ENCODE results near the gene FALEC.
"Not testable (repeated sequence)": the region's sequence is repeated elsewhere in the genome, so short reads cannot be mapped to it uniquely, and the experiment has no call there.

Gene FALEC

GRCh38 chr1:150572918-150573647 is 57.5 kb downstream of the FALEC start:
- peak; percentile 86 for DNase-seq
- H3K14ac ChIP-seq (ENCODE audit: low read length in 2 of 2): no peak overlapping the region
- H2AFZ ChIP-seq (ENCODE audit: low read depth, low read length): no peak overlapping the region
- H2BK5ac ChIP-seq (ENCODE audit: low read depth, low read length, poor library complexity, severe bottlenecking): no peak overlapping the region
- H2BK15ac ChIP-seq (ENCODE audit: low read depth, poor library complexity, severe bottlenecking): no peak overlapping the region
- H4K91ac ChIP-seq (ENCODE audit: low read length): no peak overlapping the region
- no peak overlapping the region for H2AK5ac ChIP-seq (ENCODE audit: low read length, severe bottlenecking)
- H3K36me3 ChIP-seq (ENCODE audit: control insufficient read depth in 1 of 2, insufficient read depth in 2 of 2, low read depth in 1 of 2, low read length in 2 of 2): peaks cover 29 to 68% of the 10 kb centered on the region in 2 experiments
- no peak overlapping the region for H4K8ac ChIP-seq (ENCODE audit: low read length)
- H3K18ac ChIP-seq (ENCODE audit: low read depth in 1 of 2, low read length in 2 of 2): no peak overlapping the region
- peaks cover 21% of the 10 kb centered on the region for H3K4me1 ChIP-seq (ENCODE audit: control insufficient read depth, insufficient read depth, low read depth, low read length)
- H3K27ac ChIP-seq (ENCODE audit: low read length, poor library complexity, severe bottlenecking): peak overlapping the region; percentile 55
- no peaks in the 10 kb centered on the region for H3K27me3 ChIP-seq (ENCODE audit: control insufficient read depth in 1 of 2, insufficient read depth in 1 of 2, low read length in 2 of 2)
- H3K4me3 ChIP-seq (ENCODE audit: insufficient read depth in 1 of 2, low read depth in 1 of 2, low read length in 2 of 2): peak overlapping the region in 1 of 2 experiments; percentile 65
- H3K79me1 ChIP-seq (replicated peaks; ENCODE audit: low read length, poor library complexity, severe bottlenecking): no peaks in the 10 kb centered on the region
- no peak overlapping the region for H2BK120ac ChIP-seq (ENCODE audit: low read depth, low read length)
- no peak overlapping the region for H2BK12ac ChIP-seq (ENCODE audit: low read length in 2 of 2)
- H3K9ac ChIP-seq (ENCODE audit: low read length): peak overlapping the region; percentile 96
- WGBS: 100% methylated on average over 4 of the region's 4 CpGs
- H3K4me2 ChIP-seq (ENCODE audit: low read length, poor library complexity, severe bottlenecking): no peak overlapping the region
- no peaks in the 10 kb centered on the region for H3K9me3 ChIP-seq (ENCODE audit: control insufficient read depth, low read length)
- H3K23ac ChIP-seq (ENCODE audit: low read length in 2 of 2): no peak overlapping the region
- no peak overlapping the region for H3K4ac ChIP-seq (ENCODE audit: low read depth in 1 of 2, low read length in 2 of 2)

- Histone ChIP-seq H3K4me1 (ENCODE audit: control insufficient read depth, insufficient read depth, low read depth, low read length) (peaks cover 21% of the 10 kb centered on the region), H3K36me3 (ENCODE audit: control insufficient read depth in 1 of 2, insufficient read depth in 2 of 2, low read depth in 1 of 2, low read length in 2 of 2) (peaks cover 30 to 74% of the 10 kb centered on the region in 2 experiments), H3K27ac (ENCODE audit: low read length, poor library complexity, severe bottlenecking) (peak overlapping the region; percentile 55), H3K4me3 (ENCODE audit: insufficient read depth in 1 of 2, low read depth in 1 of 2, low read length in 2 of 2) (peak overlapping the region in 1 of 2 experiments; percentile 65), H3K9ac (ENCODE audit: low read length) (peak overlapping the region; percentile 96)
- not testable (repeated sequence) for H3K23ac ChIP-seq (ENCODE audit: low read length in 2 of 2); H2BK120ac ChIP-seq (ENCODE audit: low read depth, low read length); H2AK5ac ChIP-seq (ENCODE audit: low read length, severe bottlenecking); H3K14ac ChIP-seq (ENCODE audit: low read length in 2 of 2); H3K4me2 ChIP-seq (ENCODE audit: low read length, poor library complexity, severe bottlenecking); H2BK12ac ChIP-seq (ENCODE audit: low read length in 2 of 2); H3K79me1 ChIP-seq (replicated peaks; ENCODE audit: low read length, poor library complexity, severe bottlenecking); H3K27me3 ChIP-seq (ENCODE audit: control insufficient read depth in 1 of 2, insufficient read depth in 1 of 2, low read length in 2 of 2); H2AFZ ChIP-seq (ENCODE audit: low read depth, low read length); H2BK5ac ChIP-seq (ENCODE audit: low read depth, low read length, poor library complexity, severe bottlenecking); H3K18ac ChIP-seq (ENCODE audit: low read depth in 1 of 2, low read length in 2 of 2); H2BK15ac ChIP-seq (ENCODE audit: low read depth, poor library complexity, severe bottlenecking); H4K8ac ChIP-seq (ENCODE audit: low read length); H3K9me3 ChIP-seq (ENCODE audit: control insufficient read depth, low read length); H3K4ac ChIP-seq (ENCODE audit: low read depth in 1 of 2, low read length in 2 of 2); H4K91ac ChIP-seq (ENCODE audit: low read length)
- WGBS: 89% methylated on average over 12 of the region's 13 CpGs
- DNase-seq: peak; percentile 64
Observed at GRCh38 chr1:150573648-150574071, 58.1 kb downstream of the FALEC start.

- Histone ChIP-seq H3K4me1 (ENCODE audit: control insufficient read depth, insufficient read depth, low read depth, low read length) (peaks cover 18% of the 10 kb centered on the region), H4K8ac (ENCODE audit: low read length) (no peak overlapping the region), H3K18ac (ENCODE audit: low read depth in 1 of 2, low read length in 2 of 2) (no peak overlapping the region), H3K9ac (ENCODE audit: low read length) (peak overlapping the region; percentile 96), H3K14ac (ENCODE audit: low read length in 2 of 2) (no peak overlapping the region), H4K91ac (ENCODE audit: low read length) (no peak overlapping the region), H3K79me1 (replicated peaks; ENCODE audit: low read length, poor library complexity, severe bottlenecking) (no peaks in the 10 kb centered on the region), H3K4ac (ENCODE audit: low read depth in 1 of 2, low read length in 2 of 2) (no peak overlapping the region), H3K4me3 (ENCODE audit: insufficient read depth in 1 of 2, low read depth in 1 of 2, low read length in 2 of 2) (peak overlapping the region in 1 of 2 experiments; percentile 92), H3K9me3 (ENCODE audit: control insufficient read depth, low read length) (no peaks in the 10 kb centered on the region), H3K27me3 (ENCODE audit: control insufficient read depth in 1 of 2, insufficient read depth in 1 of 2, low read length in 2 of 2) (no peaks in the 10 kb centered on the region), H3K4me2 (ENCODE audit: low read length, poor library complexity, severe bottlenecking) (peak overlapping the region; percentile 99), H2BK5ac (ENCODE audit: low read depth, low read length, poor library complexity, severe bottlenecking) (no peak overlapping the region), H2AFZ (ENCODE audit: low read depth, low read length) (no peak overlapping the region), H2BK15ac (ENCODE audit: low read depth, poor library complexity, severe bottlenecking) (no peak overlapping the region), H2BK12ac (ENCODE audit: low read length in 2 of 2) (no peak overlapping the region), H2BK120ac (ENCODE audit: low read depth, low read length) (no peak overlapping the region), H3K23ac (ENCODE audit: low read length in 2 of 2) (no peak overlapping the region), H3K27ac (ENCODE audit: low read length, poor library complexity, severe bottlenecking) (peak overlapping the region; percentile 1), H2AK5ac (ENCODE audit: low read length, severe bottlenecking) (no peak overlapping the region), H3K36me3 (ENCODE audit: control insufficient read depth in 1 of 2, insufficient read depth in 2 of 2, low read depth in 1 of 2, low read length in 2 of 2) (peaks cover 35 to 77% of the 10 kb centered on the region in 2 experiments)
- peak; percentile 74 for DNase-seq
- WGBS: 90% methylated on average over 4 of the region's 6 CpGs
Observed at GRCh38 chr1:150574260-150575071, 58.9 kb downstream of the FALEC start.

- H3K18ac ChIP-seq (ENCODE audit: low read depth in 1 of 2, low read length in 2 of 2): no peak overlapping the region
- H3K4me1 ChIP-seq (ENCODE audit: control insufficient read depth, insufficient read depth, low read depth, low read length): peaks cover 13% of the 10 kb centered on the region
- peaks cover under 1% of the 10 kb centered on the region for H3K79me1 ChIP-seq (replicated peaks; ENCODE audit: low read length, poor library complexity, severe bottlenecking)
- no peak overlapping the region for H4K8ac ChIP-seq (ENCODE audit: low read length)
- no peaks in the 10 kb centered on the region for H3K27me3 ChIP-seq (ENCODE audit: control insufficient read depth in 1 of 2, insufficient read depth in 1 of 2, low read length in 2 of 2)
- H3K27ac ChIP-seq (ENCODE audit: low read length, poor library complexity, severe bottlenecking): peak overlapping the region; percentile 61
- 70% methylated on average over 3 of the region's 4 CpGs for WGBS
- H3K4ac ChIP-seq (ENCODE audit: low read depth in 1 of 2, low read length in 2 of 2): no peak overlapping the region
- H2AK5ac ChIP-seq (ENCODE audit: low read length, severe bottlenecking): no peak overlapping the region
- no peak overlapping the region for H2BK120ac ChIP-seq (ENCODE audit: low read depth, low read length)
- no peak overlapping the region for H2BK5ac ChIP-seq (ENCODE audit: low read depth, low read length, poor library complexity, severe bottlenecking)
- H3K23ac ChIP-seq (ENCODE audit: low read length in 2 of 2): no peak overlapping the region
- no peak overlapping the region for H4K91ac ChIP-seq (ENCODE audit: low read length)
- H3K14ac ChIP-seq (ENCODE audit: low read length in 2 of 2): no peak overlapping the region
- H2BK12ac ChIP-seq (ENCODE audit: low read length in 2 of 2): no peak overlapping the region
- peak overlapping the region in 1 of 2 experiments; percentile 92 for H3K4me3 ChIP-seq (ENCODE audit: insufficient read depth in 1 of 2, low read depth in 1 of 2, low read length in 2 of 2)
- DNase-seq: peak; percentile 56
- peak overlapping the region; percentile 96 for H3K9ac ChIP-seq (ENCODE audit: low read length)
- peak overlapping the region; percentile 99 for H3K4me2 ChIP-seq (ENCODE audit: low read length, poor library complexity, severe bottlenecking)
- H3K9me3 ChIP-seq (ENCODE audit: control insufficient read depth, low read length): no peaks in the 10 kb centered on the region
- no peak overlapping the region for H2AFZ ChIP-seq (ENCODE audit: low read depth, low read length)
- peaks cover 31 to 77% of the 10 kb centered on the region in 2 experiments for H3K36me3 ChIP-seq (ENCODE audit: control insufficient read depth in 1 of 2, insufficient read depth in 2 of 2, low read depth in 1 of 2, low read length in 2 of 2)
- no peak overlapping the region for H2BK15ac ChIP-seq (ENCODE audit: low read depth, poor library complexity, severe bottlenecking)
Observed at GRCh38 chr1:150575072-150575489, 59.5 kb downstream of the FALEC start.
